Kidney (tissue), 14 donors: Measurements from ENCODE around the gene TENM4. TPM values are rescaled to one million over a fixed set of nuclear protein-coding genes. Genes with fewer than 3 reads are reported as not detected.

Experiments used
- DNase-seq, 5 donors: peaks; one replicate each; pipeline ENCODE4 v3.0.0-alpha.2; 2013 to 2020
- FAIRE-seq: peaks from 2 replicates; lab custom pipeline; 2012; peaks lifted over from hg19 to GRCh38; lab: Jason Lieb, UNC
- H3K27ac ChIP-seq, 2 donors: one replicate each; pipeline ENCODE4 v1.7.0; 2013; ENCODE audit warnings: low read depth in 2 of 2, low read length in 2 of 2, inconsistent platforms in 1 of 2
- H3K27me3 ChIP-seq: one replicate; pipeline ENCODE4 v1.7.1; 2013; ENCODE audit warnings: low read length, inconsistent platforms; ENCODE audit not compliant: control insufficient read depth, insufficient read depth
- H3K36me3 ChIP-seq, 3 donors: one replicate each; pipeline versions ENCODE4 v1.7.0 to v1.7.1; 2013; ENCODE audit warnings: low read length in 3 of 3, control low read depth in 1 of 3, inconsistent platforms in 1 of 3; ENCODE audit not compliant: insufficient read depth in 3 of 3, control insufficient read depth in 2 of 3
- H3K4me1 ChIP-seq, 3 donors: one replicate each; pipeline versions ENCODE4 v1.7.0 to v1.7.1; 2013; ENCODE audit warnings: low read length in 3 of 3, inconsistent platforms in 1 of 3, low read depth in 1 of 3; ENCODE audit not compliant: control insufficient read depth in 2 of 3, insufficient read depth in 2 of 3
- H3K4me3 ChIP-seq, 3 donors: one replicate each; pipeline versions ENCODE4 v1.7.0 to v1.8.1; 2013; ENCODE audit warnings: low read length in 3 of 3, control low read depth in 1 of 3, inconsistent platforms in 1 of 3
- H3K9ac ChIP-seq, 3 donors: one replicate each; pipeline versions ENCODE4 v1.7.0 to v1.7.1; 2013; ENCODE audit warnings: low read length in 3 of 3, control low read depth in 1 of 3, inconsistent platforms in 1 of 3
- H3K9me3 ChIP-seq, 3 donors: one replicate each; pipeline versions ENCODE4 v1.7.0 to v1.7.1; 2013; ENCODE audit warnings: low read length in 3 of 3, control low read depth in 1 of 3, inconsistent platforms in 1 of 3; ENCODE audit not compliant: control insufficient read depth in 2 of 3, insufficient read depth in 1 of 3
- CTCF ChIP-seq: IDR thresholded peaks from 3 replicates; pipeline ENCODE4 v1.5.1; 2012; ENCODE audit warnings: mild to moderate bottlenecking, moderate library complexity, borderline replicate concordance; ENCODE audit not compliant: insufficient read depth; ENCODE audit errors: extremely low read depth
- intact Hi-C: fragments of 100-400 bp; cut with DNase I; formaldehyde crosslinking; loops from one replicate; pipeline ENCODE4 v1.11.1; 2022
- polyA plus RNA-seq: library from polyadenylated mRNA; stranded (reverse); fragments of 350-450 nt; fragmentation: Illumina TruSeq; extraction: RNeasy Lipid Tissue Mini Kit (QIAGEN cat#74804); gene quantifications from one replicate; pipeline ENCODE4 v1.2.3, GENCODE V29; 2014; ENCODE audit warnings: low read depth, low replicate concordance; ENCODE audit not compliant: insufficient read depth
- total RNA-seq: library from RNA; stranded (reverse); fragmentation: NEBNext Ultra II Directional; extraction: Animal tissue kit (Norgen Biotek cat#: 25700); gene quantifications from one replicate; pipeline ENCODE4 v1.2.1, GENCODE V29; 2021
- donor health status: control.
- donor health status: control.
- donor health status: control.
- donor health status: control.
- donor health status: control.
- donor health status: DM: yes; HTN: yes; CAD: no.
- donor health status: Normal renal cell carcinoma (clear cell type).

TENM4 gene
- total and polyA plus RNA-seq, 2 donors from 2014 or later, result 0.34 to 31.0 TPM

GRCh38 chr11:78762105-78762504, 678.7 kb downstream of the TENM4 start:
- Histone ChIP-seq H3K9me3 (no peaks in the 10 kb centered on the region), H3K4me1 (no peaks in the 10 kb centered on the region), H3K9ac (no peak overlapping the region), H3K4me3 (no peak overlapping the region), H3K36me3 (no peaks in the 10 kb centered on the region), H3K27me3 (no peaks in the 10 kb centered on the region), H3K27ac (no peak overlapping the region)
- no peak for DNase-seq
- FAIRE-seq, result no peak
- intact Hi-C loops, result no loop called here
- no peak for TF ChIP-seq CTCF

- H3K36me3 ChIP-seq, result peaks cover 0 to 2% (median 0%) of the 10 kb centered on the region in 3 donors
- H3K4me1 ChIP-seq, result no peaks in the 10 kb centered on the region
- TF ChIP-seq CTCF, result no peak
- intact Hi-C loops, result no loop called here
- H3K9ac ChIP-seq, result no peak overlapping the region
- H3K4me3 ChIP-seq, result no peak overlapping the region
- no peak for DNase-seq
- H3K9me3 ChIP-seq, result no peaks in the 10 kb centered on the region
- no peaks in the 10 kb centered on the region for H3K27me3 ChIP-seq
- H3K27ac ChIP-seq, result no peak overlapping the region
- no peak for FAIRE-seq
These were observed 681.8 kb downstream of the TENM4 start for GRCh38 chr11:78759071-78759470.

- intact Hi-C loops, result no loop called here
- Histone ChIP-seq H3K27me3 (no peaks in the 10 kb centered on the region), H3K36me3 (peaks cover 0 to 2% (median 0%) of the 10 kb centered on the region in 3 donors), H3K4me1 (no peaks in the 10 kb centered on the region), H3K27ac (no peak overlapping the region), H3K4me3 (no peak overlapping the region), H3K9me3 (no peaks in the 10 kb centered on the region), H3K9ac (no peak overlapping the region)
- FAIRE-seq (no peak), DNase-seq (no peak)
- no peak for TF ChIP-seq CTCF
These were observed 687.5 kb downstream of the TENM4 start for GRCh38 chr11:78753297-78753696.

GRCh38 chr11:78752494-78752893, 688.3 kb downstream of the TENM4 start:
- DNase-seq (no peak), FAIRE-seq (no peak)
- H3K36me3 ChIP-seq, result peaks cover 0 to 2% (median 0%) of the 10 kb centered on the region in 3 donors
- no peak overlapping the region for H3K9ac ChIP-seq
- TF ChIP-seq CTCF, result no peak
- H3K27me3 ChIP-seq, result no peaks in the 10 kb centered on the region
- H3K4me1 ChIP-seq, result no peaks in the 10 kb centered on the region
- no peak overlapping the region for H3K27ac ChIP-seq
- no peak overlapping the region for H3K4me3 ChIP-seq
- intact Hi-C loops, result no loop called here
- no peaks in the 10 kb centered on the region for H3K9me3 ChIP-seq
